Activated CD8-positive, alpha-beta memory T cell treated with anti-CD3 and anti-CD28 coated beads for 36 hours (primary cell): Measurements from ENCODE around the gene RREB1. TPM values are rescaled to one million over a fixed set of nuclear protein-coding genes. Genes with fewer than 3 reads are reported as not detected.

Experiments used
- CTCF ChIA-PET: fragments of 350-600 bp; sonication (Branson Sonifier 250); formaldehyde crosslinking; loops from one replicate; lab custom pipeline; 2021; ENCODE audit warnings: antibody characterized with exemption; lab: Charles Lee
- POLR2A ChIA-PET: fragments of 350-600 bp; sonication (Branson Sonifier 250); formaldehyde crosslinking; loops from one replicate; lab custom pipeline; 2021; ENCODE audit warnings: antibody characterized with exemption; lab: Charles Lee
- total RNA-seq, 2 experiments: library from RNA; stranded (reverse); gene quantifications; one replicate each; pipeline ENCODE4 v1.2.3, GENCODE V29; 2021

RREB1 gene
- 10 to 100 TPM; 16.8 to 18.3 TPM for total RNA-seq

- POLR2A ChIA-PET = interaction anchor here (0.6 to 1.3 kb wide), 6 partner anchors 9 to 1505 kb away, joined by 3 to 7 read pairs (median 4); no protein-coding TSS in a partner anchor
- CTCF ChIA-PET = interaction anchor here (0.8 to 1.5 kb wide), 2 partner anchors 21 to 30 kb away, joined by 3 read pairs; no protein-coding TSS in a partner anchor
Measured at GRCh38 chr6:7107578-7108195, at the start of gene RREB1. TSS of gene RREB1 (plus strand) at chr6:7107961. CDS start at chr6:7181912, 73,951 bp downstream.

- CTCF ChIA-PET = interaction anchor here (0.7 kb wide), 1 partner anchor 1128 kb away, joined by 3 read pairs; no protein-coding TSS in a partner anchor
- POLR2A ChIA-PET = no interaction called here
Measured at GRCh38 chr6:7058250-7058923, 49.4 kb upstream of the RREB1 start.

GRCh38 chr6:7060769-7061516, 46.8 kb upstream of the RREB1 start:
- CTCF ChIA-PET = no interaction called here
- POLR2A ChIA-PET = no interaction called here

- POLR2A ChIA-PET = no interaction called here
- CTCF ChIA-PET = no interaction called here
Measured at GRCh38 chr6:7062451-7063162, 45.2 kb upstream of the RREB1 start.

- CTCF ChIA-PET = no interaction called here
- POLR2A ChIA-PET = no interaction called here
Measured at GRCh38 chr6:7067305-7067704, 40.5 kb upstream of the RREB1 start.

GRCh38 chr6:7071405-7071804, 36.4 kb upstream of the RREB1 start:
- CTCF ChIA-PET = no interaction called here
- POLR2A ChIA-PET = no interaction called here

GRCh38 chr6:7073082-7073820, 34.5 kb upstream of the RREB1 start:
- ChIA-PET POLR2A (interaction anchor here (0.6 to 0.7 kb wide), 2 partner anchors 71 to 262 kb away, joined by 3 to 15 read pairs; no protein-coding TSS in a partner anchor), CTCF (interaction anchor here (0.9 kb wide), 1 partner anchor 273 kb away, joined by 3 read pairs; no protein-coding TSS in a partner anchor)

- ChIA-PET CTCF (interaction anchor here (0.7 to 0.9 kb wide), 2 partner anchors 274 to 517 kb away, joined by 3 read pairs; no protein-coding TSS in a partner anchor), POLR2A (interaction anchor here (0.7 kb wide), 1 partner anchor 263 kb away, joined by 15 read pairs; no protein-coding TSS in a partner anchor)
Measured at GRCh38 chr6:7073821-7074525, 33.8 kb upstream of the RREB1 start.

- CTCF ChIA-PET = interaction anchor here (0.7 kb wide), 1 partner anchor 518 kb away, joined by 3 read pairs; no protein-coding TSS in a partner anchor
- POLR2A ChIA-PET = no interaction called here
Measured at GRCh38 chr6:7074870-7075269, 32.9 kb upstream of the RREB1 start.

- ChIA-PET CTCF (no interaction called here), POLR2A (no interaction called here)
Measured at GRCh38 chr6:7075341-7076000, 32.3 kb upstream of the RREB1 start.

- POLR2A ChIA-PET = no interaction called here
- CTCF ChIA-PET = no interaction called here
Measured at GRCh38 chr6:7077856-7078255, 29.9 kb upstream of the RREB1 start.

GRCh38 chr6:7078856-7079255, 28.9 kb upstream of the RREB1 start:
- POLR2A ChIA-PET = no interaction called here
- CTCF ChIA-PET = interaction anchor here (0.7 kb wide), 1 partner anchor 115 kb away, joined by 3 read pairs; no protein-coding TSS in a partner anchor

- ChIA-PET CTCF (no interaction called here), POLR2A (no interaction called here)
Measured at GRCh38 chr6:7080311-7080710, 27.4 kb upstream of the RREB1 start.

- CTCF ChIA-PET = no interaction called here
- POLR2A ChIA-PET = interaction anchor here (1.8 to 2.1 kb wide), 2 partner anchors 22 to 52 kb away, joined by 4 to 7 read pairs; partner anchors contain the start of gene RREB1
Measured at GRCh38 chr6:7085911-7086310, 21.9 kb upstream of the RREB1 start.

GRCh38 chr6:7086488-7086887, 21.3 kb upstream of the RREB1 start:
- ChIA-PET POLR2A (interaction anchor here (0.6 to 2.1 kb wide), 6 partner anchors 20 to 292 kb away, joined by 4 to 7 read pairs (median 6); partner anchors contain the start of gene RREB1), CTCF (interaction anchor here (0.7 to 1.7 kb wide), 4 partner anchors 21 to 222 kb away, joined by 3 read pairs; partner anchors contain the start of gene RREB1)

- ChIA-PET CTCF (interaction anchor here (0.7 to 1.7 kb wide), 4 partner anchors 21 to 221 kb away, joined by 3 read pairs; partner anchors contain the start of gene RREB1), POLR2A (interaction anchor here (0.6 to 2.1 kb wide), 6 partner anchors 19 to 292 kb away, joined by 4 to 7 read pairs (median 6); partner anchors contain the start of gene RREB1)
Measured at GRCh38 chr6:7087066-7087465, 20.7 kb upstream of the RREB1 start.
